ENCODE results near the gene RBM5.

Gene RBM5

GRCh38 chr3:50165910-50166538 lies 77.3 kb downstream of the RBM5 start:
- Histone ChIP-seq H3K36me3 (replicated peaks; ENCODE audit: low read depth, low read length) (no peaks in the 10 kb centered on the region), H3K4me1 (ENCODE audit: low read length) (no peaks in the 10 kb centered on the region), H3K27ac (ENCODE audit: low read length) (no peak overlapping the region)

GRCh38 chr3:50166620-50167019 lies 77.9 kb downstream of the RBM5 start:
- Histone ChIP-seq H3K4me1 (ENCODE audit: low read length) (no peaks in the 10 kb centered on the region), H3K36me3 (replicated peaks; ENCODE audit: low read depth, low read length) (no peaks in the 10 kb centered on the region), H2AFZ (ENCODE audit: low read depth, low read length) (no peak overlapping the region), H3K79me2 (ENCODE audit: low read length) (no peaks in the 10 kb centered on the region), H3K27ac (ENCODE audit: low read length) (no peak overlapping the region), H3K9ac (ENCODE audit: low read length) (no peak overlapping the region), H3K9me3 (ENCODE audit: insufficient read depth, low read length) (no peaks in the 10 kb centered on the region), H3K27me3 (ENCODE audit: low read depth, low read length) (no peaks in the 10 kb centered on the region), H3K4me3 (ENCODE audit: low read length) (no peak overlapping the region), H4K20me1 (ENCODE audit: insufficient read depth, low read length) (no peaks in the 10 kb centered on the region), H3K4me2 (ENCODE audit: low read length) (no peak overlapping the region)
- TF ChIP-seq CTCF (IDR thresholded peaks at IDR 0.05; ENCODE audit: low read depth, low read length): no peak
- no peak for TF ChIP-seq EZH2phosphoT487 (IDR thresholded peaks at IDR 0.05; ENCODE audit: low read depth)

More at GRCh38 chr3:50165910-50166538, 77.3 kb downstream of the RBM5 start:
- Histone ChIP-seq H4K20me1 (ENCODE audit: insufficient read depth, low read length) (no peaks in the 10 kb centered on the region), H3K79me2 (ENCODE audit: low read length) (no peaks in the 10 kb centered on the region), H3K9me3 (ENCODE audit: insufficient read depth, low read length) (no peaks in the 10 kb centered on the region), H3K27me3 (ENCODE audit: low read depth, low read length) (no peaks in the 10 kb centered on the region), H3K9ac (ENCODE audit: low read length) (no peak overlapping the region), H3K4me2 (ENCODE audit: low read length) (no peak overlapping the region), H3K4me3 (ENCODE audit: low read length) (no peak overlapping the region), H2AFZ (ENCODE audit: low read depth, low read length) (no peak overlapping the region)
- TF ChIP-seq CTCF (IDR thresholded peaks at IDR 0.05; ENCODE audit: low read depth, low read length) (no peak), EZH2phosphoT487 (IDR thresholded peaks at IDR 0.05; ENCODE audit: low read depth) (no peak)

GRCh38 chr3:50167069-50167840 lies 78.5 kb downstream of the RBM5 start:
- Histone ChIP-seq H3K4me2 (ENCODE audit: low read length) (no peak overlapping the region), H3K79me2 (ENCODE audit: low read length) (no peaks in the 10 kb centered on the region), H3K9me3 (ENCODE audit: insufficient read depth, low read length) (no peaks in the 10 kb centered on the region), H3K4me3 (ENCODE audit: low read length) (no peak overlapping the region), H3K27me3 (ENCODE audit: low read depth, low read length) (no peaks in the 10 kb centered on the region), H3K27ac (ENCODE audit: low read length) (no peak overlapping the region), H3K9ac (ENCODE audit: low read length) (no peak overlapping the region), H4K20me1 (ENCODE audit: insufficient read depth, low read length) (no peaks in the 10 kb centered on the region), H3K4me1 (ENCODE audit: low read length) (no peaks in the 10 kb centered on the region), H3K36me3 (replicated peaks; ENCODE audit: low read depth, low read length) (no peaks in the 10 kb centered on the region), H2AFZ (ENCODE audit: low read depth, low read length) (no peak overlapping the region)
- TF ChIP-seq CTCF (IDR thresholded peaks at IDR 0.05; ENCODE audit: low read depth, low read length) (no peak), EZH2phosphoT487 (IDR thresholded peaks at IDR 0.05; ENCODE audit: low read depth) (no peak)

- no peaks in the 10 kb centered on the region for H3K4me1 ChIP-seq (ENCODE audit: low read length)
- no peaks in the 10 kb centered on the region for H3K36me3 ChIP-seq (replicated peaks; ENCODE audit: low read depth, low read length)
- no peak overlapping the region for H3K9ac ChIP-seq (ENCODE audit: low read length)
- no peaks in the 10 kb centered on the region for H3K9me3 ChIP-seq (ENCODE audit: insufficient read depth, low read length)
- no peaks in the 10 kb centered on the region for H4K20me1 ChIP-seq (ENCODE audit: insufficient read depth, low read length)
- TF ChIP-seq CTCF (IDR thresholded peaks at IDR 0.05; ENCODE audit: low read depth, low read length) (no peak), EZH2phosphoT487 (IDR thresholded peaks at IDR 0.05; ENCODE audit: low read depth) (no peak)
- no peak overlapping the region for H3K4me3 ChIP-seq (ENCODE audit: low read length)
- no peaks in the 10 kb centered on the region for H3K79me2 ChIP-seq (ENCODE audit: low read length)
- H3K4me2 ChIP-seq (ENCODE audit: low read length): no peak overlapping the region
- no peak overlapping the region for H3K27ac ChIP-seq (ENCODE audit: low read length)
- no peak overlapping the region for H2AFZ ChIP-seq (ENCODE audit: low read depth, low read length)
- no peaks in the 10 kb centered on the region for H3K27me3 ChIP-seq (ENCODE audit: low read depth, low read length)
Observed at GRCh38 chr3:50167841-50168209, 79.1 kb downstream of the RBM5 start.
